Tongue (tissue), 2 donors: ENCODE data around the gene CXCR4. TPM values are rescaled to one million over a fixed set of nuclear protein-coding genes. Genes with fewer than 3 reads are reported as not detected.
A peak's percentile ranks its signal among the peaks of the same experiment; 100 is the strongest.
"Not testable (repeated sequence)": the region's sequence is repeated elsewhere in the genome, so short reads cannot be mapped to it uniquely, and the experiment has no call there.

ENCODE experiments used
- DNase-seq: peaks from one replicate; pipeline ENCODE4 v3.0.0-alpha.2; 2015
- total RNA-seq: library from RNA; depleted of rRNA; stranded (reverse); fragments of >200 nt; gene quantifications from one replicate; pipeline ENCODE4 v1.2.3, GENCODE V29; 2014

Gene CXCR4
- total RNA-seq, 1 donor from 2014 or later, result 27.7 TPM

GRCh38 chr2:136114382-136114781, 3.6 kb downstream of the CXCR4 start:
- peak; percentile 56 for DNase-seq

- no peak for DNase-seq
Measured at GRCh38 chr2:136113209-136113971, 4.6 kb downstream of the CXCR4 start.

DNA sequence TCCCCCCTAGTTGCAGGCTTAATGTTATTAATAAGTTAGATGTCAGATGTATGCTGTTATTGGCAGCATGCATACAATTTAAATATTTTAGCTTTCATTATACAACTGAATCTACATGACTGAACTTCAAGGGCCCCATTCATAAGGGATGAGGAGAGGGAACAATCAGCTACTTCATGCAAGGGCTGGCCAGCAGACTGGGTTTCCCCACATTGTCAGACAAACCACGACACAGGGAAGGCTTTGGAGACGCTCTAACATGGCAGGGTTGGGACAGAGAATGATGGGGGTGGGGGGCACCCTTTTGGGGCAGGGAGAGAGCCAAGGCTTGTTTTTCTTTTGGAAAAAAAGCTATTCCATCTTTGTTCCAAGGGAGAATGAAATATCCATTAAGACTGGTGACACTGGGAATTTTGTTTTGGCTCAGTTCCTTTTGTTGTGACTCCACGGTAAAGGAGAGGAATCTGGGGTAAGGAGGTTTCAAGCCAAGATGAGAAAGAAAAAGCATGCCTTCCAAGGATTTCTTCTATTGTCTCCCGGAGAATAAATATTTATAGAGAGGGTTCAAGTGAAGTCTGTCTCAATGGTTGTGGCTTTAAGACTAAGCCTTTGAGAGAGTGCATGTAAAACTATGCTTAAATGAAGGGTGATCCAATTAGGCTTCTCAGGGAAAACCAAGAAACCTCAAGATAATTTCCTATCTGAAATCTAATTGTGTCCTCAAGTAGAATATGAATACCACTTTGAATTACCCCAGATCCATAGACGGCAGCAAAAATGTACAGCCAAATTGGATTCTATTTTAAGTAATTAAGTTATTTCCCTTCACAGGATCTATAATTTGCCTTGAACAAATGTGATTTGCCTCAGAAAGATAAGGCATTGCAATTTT, 5.4 kb downstream of the CXCR4 start:
- no peak for DNase-seq

DNA sequence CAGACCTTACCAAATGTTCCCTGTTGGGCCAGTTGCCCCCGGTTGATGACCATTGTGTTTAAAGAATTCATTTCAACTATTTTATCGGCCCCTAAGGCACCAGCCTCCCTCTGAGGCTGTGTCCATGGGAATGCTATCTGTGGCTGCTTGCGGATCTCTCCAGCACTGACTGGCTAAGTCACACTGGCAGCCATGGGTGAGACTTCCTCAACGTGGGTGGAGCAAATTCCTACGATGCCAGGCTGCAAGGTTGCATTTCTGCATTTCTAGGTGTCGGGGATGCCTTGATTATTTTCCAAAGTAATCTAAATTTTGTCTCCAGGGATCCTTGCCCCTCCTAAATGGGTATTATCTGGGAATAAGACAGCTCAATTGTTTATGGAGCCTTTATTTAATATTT, 6.2 kb downstream of the CXCR4 start:
- no peak for DNase-seq

- DNase-seq, result no peak
Measured at GRCh38 chr2:136110526-136110925, 7.4 kb downstream of the CXCR4 start.

- peak; percentile 40 for DNase-seq
Measured at GRCh38 chr2:136108463-136108862, 9.5 kb downstream of the CXCR4 start.

DNA sequence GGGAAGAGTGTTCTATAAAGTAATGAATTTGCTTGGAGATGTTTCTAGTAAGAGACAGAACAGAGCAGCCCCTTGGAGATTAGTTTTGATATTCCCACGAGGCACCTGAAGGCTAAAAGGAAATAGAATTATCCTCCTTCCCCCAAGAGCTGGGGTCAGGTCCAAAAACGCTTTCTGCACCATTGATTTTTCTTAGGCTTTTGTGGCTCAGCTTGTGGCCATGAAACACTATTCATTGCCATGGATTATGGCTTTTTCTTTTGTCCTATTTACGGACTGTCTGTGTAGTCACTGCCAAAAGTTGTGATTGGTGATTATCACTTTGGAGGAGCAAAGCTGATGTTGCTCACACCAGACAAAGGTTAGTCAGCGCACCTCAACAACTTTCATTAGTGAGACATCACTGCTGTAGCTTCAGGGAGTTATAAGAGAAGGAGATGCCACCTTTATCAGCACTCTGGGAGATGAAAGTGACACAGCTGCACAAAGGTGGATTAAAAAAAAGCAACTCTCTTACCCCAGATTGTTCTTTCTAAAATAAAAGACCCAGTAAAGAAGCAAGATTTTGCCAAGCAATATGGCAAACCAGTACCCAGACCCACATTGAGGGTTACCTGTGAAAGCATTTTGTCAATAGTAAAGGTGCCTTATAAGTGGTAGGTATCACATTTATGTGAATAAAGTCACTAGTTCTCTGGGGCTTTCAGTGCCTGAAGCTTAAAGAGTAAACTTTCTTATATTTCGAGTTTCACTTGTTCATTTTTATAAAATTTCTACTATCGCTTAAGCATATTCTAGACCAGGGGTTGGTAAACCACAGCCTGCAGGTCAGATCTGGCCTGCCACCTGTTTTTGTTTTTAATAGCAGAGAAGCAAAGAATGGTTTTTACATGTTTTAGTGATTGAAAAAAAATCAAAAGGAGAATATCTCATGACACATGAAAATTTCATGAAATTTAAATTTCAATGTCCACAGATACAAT, 10.6 kb downstream of the CXCR4 start:
- no peak for DNase-seq

- DNase-seq, result no peak
Measured at GRCh38 chr2:136106505-136106904, 11.4 kb downstream of the CXCR4 start.

GRCh38 chr2:136104977-136105376, 13.0 kb downstream of the CXCR4 start:
- DNase-seq, result no peak

GRCh38 chr2:136101042-136101441, 16.9 kb downstream of the CXCR4 start:
- no peak for DNase-seq

DNA sequence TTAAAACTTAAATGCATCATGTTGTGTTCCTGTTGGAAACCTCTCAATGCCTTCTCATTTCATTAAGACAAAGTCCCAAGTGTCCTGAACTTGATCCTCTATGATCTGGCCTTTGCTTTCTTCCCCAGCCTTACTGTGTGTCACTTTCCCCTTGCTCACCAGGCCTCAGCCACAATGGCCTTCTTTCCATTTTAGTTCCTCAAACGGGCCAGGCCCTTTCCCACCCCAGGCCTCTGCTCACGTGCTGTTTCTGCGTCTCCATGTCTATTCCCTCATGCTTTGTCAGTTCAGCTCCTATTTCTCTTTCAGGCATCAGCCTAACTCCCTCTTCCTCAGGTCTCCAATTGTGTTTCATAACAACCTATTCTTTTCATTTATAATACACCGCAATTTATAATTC, 19.5 kb downstream of the CXCR4 start:
- no peak for DNase-seq

GRCh38 chr2:136093583-136093982, 24.4 kb downstream of the CXCR4 start:
- no peak for DNase-seq

GRCh38 chr2:136091899-136092298, 26.1 kb downstream of the CXCR4 start:
- DNase-seq, result no peak

GRCh38 chr2:136087901-136088460, 30.0 kb downstream of the CXCR4 start:
- not testable (repeated sequence) for DNase-seq

DNA sequence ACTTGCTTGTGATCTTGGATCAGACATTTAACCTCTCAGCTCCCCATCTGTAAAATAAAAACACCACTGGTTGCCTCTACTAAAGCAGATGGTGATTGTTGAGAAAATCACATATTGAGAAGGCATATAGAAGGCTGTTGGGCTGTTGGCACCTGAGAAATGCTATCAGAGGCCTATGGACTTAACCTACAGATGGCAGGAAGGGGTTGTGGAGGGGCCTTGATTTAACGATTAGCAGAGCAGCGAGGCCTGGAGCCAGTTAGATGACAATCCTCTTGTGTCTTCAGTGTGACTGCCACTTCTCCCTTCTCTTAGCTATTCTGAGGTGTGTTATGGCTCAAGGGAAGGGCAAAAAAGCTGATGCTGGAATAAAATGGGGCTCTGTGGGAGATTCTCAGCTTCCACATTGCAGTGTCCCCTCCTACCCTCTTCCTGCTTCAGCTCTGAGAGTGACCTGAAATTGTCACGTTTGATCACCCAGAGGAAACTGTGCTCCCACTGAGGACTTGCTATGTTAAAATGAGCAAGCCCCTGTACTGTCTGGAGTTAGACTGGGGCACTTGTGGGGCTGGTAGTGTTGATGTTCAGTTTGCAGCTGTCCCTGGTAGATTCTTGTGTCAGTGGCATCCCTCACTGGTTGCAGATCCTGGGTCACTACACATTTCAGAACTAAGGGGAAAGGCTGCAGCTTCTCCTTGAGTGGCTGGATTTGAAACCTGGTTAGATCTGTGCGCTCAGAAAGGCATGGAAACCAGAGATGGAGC, 31.5 kb downstream of the CXCR4 start:
- DNase-seq, result peak; percentile 29

- DNase-seq, result no peak
Measured at GRCh38 chr2:136085453-136086209, 32.3 kb downstream of the CXCR4 start.

GRCh38 chr2:136081582-136082210, 36.3 kb downstream of the CXCR4 start:
- DNase-seq, result no peak

GRCh38 chr2:136080114-136080513, 37.8 kb downstream of the CXCR4 start:
- DNase-seq, result no peak

- DNase-seq, result no peak
Measured at GRCh38 chr2:136077107-136077506, 40.8 kb downstream of the CXCR4 start.

- no peak for DNase-seq
Measured at GRCh38 chr2:136075476-136075875, 42.5 kb downstream of the CXCR4 start.
